Astrocyte (in vitro differentiated cells and primary cell): ENCODE data around the gene PRSS21. TPM values are rescaled to one million over a fixed set of nuclear protein-coding genes. Genes with fewer than 3 reads are reported as not detected.

ENCODE experiments used
- DNase-seq: peaks from one replicate; pipeline ENCODE4 v3.0.0-alpha.2; 2010; ENCODE audit warnings: low read depth
- FAIRE-seq: peaks from 2 replicates; lab custom pipeline; 2011; peaks lifted over from hg19 to GRCh38; lab: Jason Lieb, UNC
- H2AFZ ChIP-seq: 2 replicates; pipeline ENCODE4 v1.6.0; 2012; ENCODE audit warnings: low read depth, low read length, inconsistent platforms
- H3K27ac ChIP-seq: 2 replicates; pipeline ENCODE4 v1.5.1; 2011; ENCODE audit warnings: low read depth, low read length, inconsistent platforms
- H3K27me3 ChIP-seq: 2 replicates; pipeline ENCODE4 v1.6.0; 2011; ENCODE audit warnings: low read length, inconsistent platforms; ENCODE audit not compliant: insufficient read depth
- H3K36me3 ChIP-seq: 2 replicates; pipeline ENCODE4 v1.5.1; 2011; ENCODE audit warnings: low read length, inconsistent platforms; ENCODE audit not compliant: insufficient read depth
- H3K4me1 ChIP-seq: 2 replicates; pipeline ENCODE4 v1.5.1; 2011; ENCODE audit warnings: low read length, inconsistent platforms; ENCODE audit not compliant: insufficient read depth
- H3K4me2 ChIP-seq: 2 replicates; pipeline ENCODE4 v1.6.0; 2012; ENCODE audit warnings: low read length, inconsistent platforms
- H3K4me3 ChIP-seq: 2 replicates; pipeline ENCODE4 v1.5.1; 2011; ENCODE audit warnings: low read depth, mild to moderate bottlenecking, low read length, inconsistent platforms; ENCODE audit not compliant: insufficient read depth
- H3K79me2 ChIP-seq: 2 replicates; pipeline ENCODE4 v1.6.0; 2012; ENCODE audit warnings: mild to moderate bottlenecking, low read length, inconsistent platforms; ENCODE audit not compliant: insufficient read depth
- H3K9ac ChIP-seq: 2 replicates; pipeline ENCODE4 v1.6.0; 2012; ENCODE audit warnings: mild to moderate bottlenecking, low read length, inconsistent platforms
- H3K9me3 ChIP-seq: 2 replicates; pipeline ENCODE4 v1.5.1; 2012; ENCODE audit warnings: low read depth, mild to moderate bottlenecking, low read length, inconsistent platforms; ENCODE audit not compliant: insufficient read depth
- H4K20me1 ChIP-seq: 2 replicates; pipeline ENCODE4 v1.6.0; 2012; ENCODE audit warnings: low read length, inconsistent platforms; ENCODE audit not compliant: insufficient read depth
- H3K27ac Mint-ChIP-seq: one replicate; pipeline ENCODE4 v1.8.0; 2021; ENCODE audit warnings: mild to moderate bottlenecking, mixed read lengths; ENCODE audit not compliant: unreplicated experiment
- H3K27me3 Mint-ChIP-seq: one replicate; pipeline ENCODE4 v1.8.0; 2021; ENCODE audit warnings: low read depth, mixed read lengths; ENCODE audit not compliant: unreplicated experiment
- H3K36me3 Mint-ChIP-seq: one replicate; pipeline ENCODE4 v1.8.0; 2021; ENCODE audit warnings: low read depth, mixed read lengths; ENCODE audit not compliant: unreplicated experiment
- H3K4me1 Mint-ChIP-seq: one replicate; pipeline ENCODE4 v1.8.0; 2021; ENCODE audit warnings: low read depth, mixed read lengths; ENCODE audit not compliant: unreplicated experiment
- H3K4me3 Mint-ChIP-seq: one replicate; pipeline ENCODE4 v1.8.0; 2021; ENCODE audit warnings: mild to moderate bottlenecking, moderate library complexity, mixed read lengths; ENCODE audit not compliant: unreplicated experiment
- H3K9me3 Mint-ChIP-seq: one replicate; pipeline ENCODE4 v1.8.0; 2021; ENCODE audit warnings: mild to moderate bottlenecking, mixed read lengths; ENCODE audit not compliant: unreplicated experiment
- CTCF ChIP-seq: IDR thresholded peaks from 2 replicates; pipeline ENCODE4 v1.5.1; 2011; ENCODE audit warnings: low read depth, mild to moderate bottlenecking, inconsistent platforms, low read length, moderate library complexity; ENCODE audit not compliant: insufficient read depth
- EZH2 ChIP-seq: IDR thresholded peaks from 2 replicates; pipeline ENCODE4 v1.6.1; 2012; ENCODE audit warnings: mild to moderate bottlenecking, low read length, inconsistent platforms; ENCODE audit not compliant: insufficient read depth
- total RNA-seq: library from RNA; stranded (reverse); gene quantifications from 2 replicates; pipeline ENCODE4 v1.2.1, GENCODE V29; 2021

PRSS21 gene
- total RNA-seq, 1 donor from 2014 or later, result not detected

GRCh38 chr16:2774161-2774891, 42.7 kb upstream of the PRSS21 start:
- H3K27ac Mint-ChIP-seq, result no peak overlapping the region
- peaks cover 4% of the 10 kb centered on the region for H3K9me3 Mint-ChIP-seq
- Histone ChIP-seq H3K4me2 (no peak overlapping the region), H2AFZ (no peak overlapping the region), H3K9me3 (no peaks in the 10 kb centered on the region), H3K36me3 (peaks cover 32% of the 10 kb centered on the region), H3K27me3 (no peaks in the 10 kb centered on the region), H3K4me3 (no peak overlapping the region), H3K27ac (no peak overlapping the region), H3K9ac (peak overlapping the region; percentile 34), H3K4me1 (peaks cover 21% of the 10 kb centered on the region), H3K79me2 (peaks cover 88% of the 10 kb centered on the region), H4K20me1 (peaks cover 68% of the 10 kb centered on the region)
- DNase-seq, result no peak
- H3K4me3 Mint-ChIP-seq, result no peak overlapping the region
- H3K4me1 Mint-ChIP-seq, result peaks cover 31% of the 10 kb centered on the region
- no peak for TF ChIP-seq EZH2
- no peak for TF ChIP-seq CTCF
- no peaks in the 10 kb centered on the region for H3K27me3 Mint-ChIP-seq
- peaks cover 22% of the 10 kb centered on the region for H3K36me3 Mint-ChIP-seq
- no peak for FAIRE-seq

DNA sequence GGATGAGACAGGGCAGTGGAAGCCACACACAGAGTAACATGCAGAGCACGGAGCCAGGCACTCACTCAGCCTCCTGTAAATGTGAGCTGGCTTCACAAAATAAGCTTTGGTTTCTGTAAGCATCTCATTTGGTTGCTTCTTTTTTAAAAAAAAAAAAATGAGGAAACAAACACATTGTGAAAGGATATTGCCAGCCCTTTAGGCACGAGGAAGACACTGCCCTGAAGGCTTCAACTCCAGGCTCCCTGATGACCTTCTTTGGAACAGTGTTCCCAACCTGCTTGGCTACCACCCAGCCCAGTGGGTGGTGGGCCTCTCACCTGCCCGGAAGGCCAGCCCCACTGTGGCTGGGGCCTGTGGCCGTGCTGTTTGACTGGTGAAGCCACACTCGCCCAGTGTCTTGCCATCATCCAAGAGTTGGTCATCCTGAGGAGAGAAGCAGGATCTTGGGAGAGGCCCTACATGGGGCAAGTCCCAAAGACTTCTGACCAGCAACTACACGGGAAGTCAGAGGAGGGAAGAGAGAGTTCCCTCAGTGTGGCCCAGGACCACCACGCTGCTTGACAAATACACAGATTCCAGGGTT, 41.8 kb upstream of the PRSS21 start:
- H3K27ac Mint-ChIP-seq, result peak overlapping the region; percentile 80
- H3K4me3 ChIP-seq, result peak overlapping the region; percentile 82

More for the DNA sequence above, 41.8 kb upstream of the PRSS21 start:
- peaks cover 16% of the 10 kb centered on the region for H3K36me3 Mint-ChIP-seq
- Histone ChIP-seq H3K27ac (no peak overlapping the region), H3K4me2 (peak overlapping the region; percentile 91), H4K20me1 (peaks cover 59% of the 10 kb centered on the region), H3K27me3 (no peaks in the 10 kb centered on the region), H3K79me2 (peaks cover 79% of the 10 kb centered on the region), H3K9ac (peak overlapping the region; percentile 99), H3K9me3 (no peaks in the 10 kb centered on the region), H3K4me1 (peaks cover 21% of the 10 kb centered on the region), H3K36me3 (peaks cover 25% of the 10 kb centered on the region), H2AFZ (no peak overlapping the region)
- peak overlapping the region; percentile 100 for H3K4me3 Mint-ChIP-seq
- no peaks in the 10 kb centered on the region for H3K27me3 Mint-ChIP-seq
- TF ChIP-seq EZH2, result no peak
- no peak for TF ChIP-seq CTCF
- no peak for FAIRE-seq
- H3K4me1 Mint-ChIP-seq, result peaks cover 26% of the 10 kb centered on the region
- no peak for DNase-seq
- peaks cover 4% of the 10 kb centered on the region for H3K9me3 Mint-ChIP-seq
